H1 (cell line): ENCODE results near the gene SIM2. TPM values are rescaled to one million over a fixed set of nuclear protein-coding genes. Genes with fewer than 3 reads are reported as not detected.

Experiments
- CTCF ChIA-PET: fragments of 300-600 bp; sonication (Branson Sonifier 250); formaldehyde crosslinking; loops from one replicate; lab custom pipeline; 2021; ENCODE audit not compliant: partially characterized antibody; lab: Charles Lee
- POLR2A ChIA-PET: fragments of 300-600 bp; sonication (Branson Sonifier 250); formaldehyde crosslinking; loops from one replicate; lab custom pipeline; 2021; ENCODE audit warnings: inconsistent platforms; ENCODE audit not compliant: partially characterized antibody; lab: Charles Lee
- DNase-seq, 2 experiments: peaks; one replicate each; pipeline versions ENCODE4 v3.0.0 to v3.0.0-alpha.2; 2010 to 2022; ENCODE audit warnings: low spot score in 2 of 2, low read depth in 1 of 2, mixed read lengths in 1 of 2
- FAIRE-seq: peaks from 2 replicates; lab custom pipeline; 2011; peaks lifted over from hg19 to GRCh38; lab: Jason Lieb, UNC
- H2AFZ ChIP-seq: 2 replicates; pipeline ENCODE4 v1.8.1; 2012; ENCODE audit warnings: low read length, inconsistent platforms
- H2AK5ac ChIP-seq: 2 replicates; pipeline ENCODE4 v1.6.1; 2013; ENCODE audit warnings: low read depth, low read length
- H2BK120ac ChIP-seq: replicated peaks from 2 replicates; pipeline ENCODE3; 2013; ENCODE audit warnings: low read depth, low read length, inconsistent platforms
- H2BK12ac ChIP-seq: 2 replicates; pipeline ENCODE4 v1.6.1; 2013; ENCODE audit warnings: low read depth, low read length
- H2BK15ac ChIP-seq: 2 replicates; pipeline ENCODE4 v1.6.1; 2013; ENCODE audit warnings: low read length
- H2BK20ac ChIP-seq: 2 replicates; pipeline ENCODE4 v1.6.1; 2013; ENCODE audit warnings: low read length
- H2BK5ac ChIP-seq: 2 replicates; pipeline ENCODE4 v1.6.1; 2013; ENCODE audit warnings: low read depth, low read length
- H3K14ac ChIP-seq: 2 replicates; pipeline ENCODE4 v1.6.1; 2013; ENCODE audit warnings: inconsistent platforms; ENCODE audit not compliant: insufficient read length
- H3K18ac ChIP-seq: 2 replicates; pipeline ENCODE4 v1.6.1; 2013; ENCODE audit warnings: low read length; ENCODE audit errors: extremely low read depth
- H3K23ac ChIP-seq: 2 replicates; pipeline ENCODE4 v1.6.1; 2013; ENCODE audit warnings: inconsistent platforms; ENCODE audit not compliant: insufficient read length
- H3K23me2 ChIP-seq: 2 replicates; pipeline ENCODE4 v1.6.1; 2013; ENCODE audit warnings: low read depth, low read length
- H3K27ac ChIP-seq: 2 replicates; pipeline ENCODE4 v1.6.1; 2011; ENCODE audit warnings: low read depth, low read length, inconsistent platforms
- H3K27me3 ChIP-seq, 4 experiments: replicated peaks in 1 of 4; 1 replicate in 1 of 4; 2 replicates in 3 of 4; pipeline versions ENCODE4 v1.6.1 to v1.8.1; 2011 to 2013; ENCODE audit warnings: low read length in 3 of 4, mild to moderate bottlenecking in 3 of 4, inconsistent platforms in 2 of 4, mixed read lengths in 2 of 4, moderate library complexity in 1 of 4; ENCODE audit not compliant: control insufficient read depth in 3 of 4, insufficient read depth in 3 of 4; ENCODE audit errors: extremely low read depth in 1 of 4
- H3K36me3 ChIP-seq, 4 experiments: 2 replicates each; pipeline versions ENCODE4 v1.6.1 to v1.8.1; 2011 to 2013; ENCODE audit warnings: mild to moderate bottlenecking in 4 of 4, low read length in 3 of 4, moderate library complexity in 2 of 4, control low read depth in 1 of 4, inconsistent platforms in 1 of 4; ENCODE audit not compliant: insufficient read depth in 4 of 4, control insufficient read depth in 2 of 4
- H3K4ac ChIP-seq: replicated peaks from 2 replicates; pipeline ENCODE3; 2013; ENCODE audit warnings: low read length, low read depth, mixed read lengths, inconsistent platforms; ENCODE audit not compliant: insufficient read length
- H3K4me1 ChIP-seq, 4 experiments: replicated peaks in 1 of 4; 1 replicate in 1 of 4; 2 replicates in 3 of 4; pipeline versions ENCODE4 v1.6.1 to v1.8.1; 2011 to 2013; ENCODE audit warnings: low read length in 3 of 4, inconsistent platforms in 2 of 4, mixed read lengths in 1 of 4; ENCODE audit not compliant: insufficient read depth in 4 of 4, control insufficient read depth in 3 of 4
- H3K4me2 ChIP-seq, 2 experiments: 2 replicates each; pipeline versions ENCODE4 v1.6.1 to v1.8.1; 2011 to 2013; ENCODE audit warnings: low read depth in 2 of 2, low read length in 2 of 2, control low read depth in 1 of 2, inconsistent platforms in 1 of 2, mild to moderate bottlenecking in 1 of 2; ENCODE audit not compliant: insufficient read depth in 1 of 2
- H3K4me3 ChIP-seq, 4 experiments: fragments of 200-600, 300-600 bp in 1 of 4; sonication (generic), shearing (Covaris generic), sonication (Bioruptor Twin) in 1 of 4; 2 replicates each; pipeline versions ENCODE4 v1.5.1 to v1.8.1; 2011 to 2016; ENCODE audit warnings: low read length in 4 of 4, low read depth in 3 of 4, control low read depth in 2 of 4, inconsistent platforms in 2 of 4, mild to moderate bottlenecking in 2 of 4, mixed read lengths in 1 of 4, moderate library complexity in 1 of 4; ENCODE audit not compliant: insufficient read depth in 2 of 4; ENCODE audit errors: extremely low read depth in 1 of 4
- H3K56ac ChIP-seq: replicated peaks from 2 replicates; pipeline ENCODE3; 2013; ENCODE audit warnings: low read depth, mild to moderate bottlenecking, mixed read lengths, low read length, inconsistent platforms; ENCODE audit not compliant: insufficient read length
- H3K79me1 ChIP-seq: 2 replicates; pipeline ENCODE4 v1.6.1; 2013; ENCODE audit warnings: low read depth, low read length, control low read depth
- H3K79me2 ChIP-seq, 2 experiments: 2 replicates each; pipeline versions ENCODE4 v1.6.1 to v1.8.1; 2012 to 2013; ENCODE audit warnings: low read length in 2 of 2, mild to moderate bottlenecking in 2 of 2, inconsistent platforms in 1 of 2; ENCODE audit not compliant: insufficient read depth in 2 of 2, control insufficient read depth in 1 of 2
- H3K9ac ChIP-seq, 4 experiments: replicated peaks in 1 of 4; 1 replicate in 1 of 4; 2 replicates in 3 of 4; pipeline versions ENCODE4 v1.6.1 to v1.8.1; 2011 to 2013; ENCODE audit warnings: low read depth in 3 of 4, low read length in 3 of 4, control low read depth in 2 of 4, mild to moderate bottlenecking in 2 of 4, moderate library complexity in 2 of 4, inconsistent platforms in 1 of 4; ENCODE audit errors: extremely low read depth in 1 of 4
- H3K9me3 ChIP-seq, 2 experiments: 2 replicates each; pipeline versions ENCODE4 v1.6.1 to v1.8.1; 2012 to 2013; ENCODE audit warnings: mild to moderate bottlenecking in 2 of 2, moderate library complexity in 2 of 2, control low read depth in 1 of 2, inconsistent platforms in 1 of 2, low read depth in 1 of 2, low read length in 1 of 2, mixed read lengths in 1 of 2; ENCODE audit not compliant: insufficient read depth in 2 of 2
- H4K20me1 ChIP-seq, 2 experiments: replicated peaks in 1 of 2; 2 replicates each; pipeline versions ENCODE3 to v1.8.1; 2011 to 2013; ENCODE audit warnings: inconsistent platforms in 2 of 2, low read length in 2 of 2, mild to moderate bottlenecking in 1 of 2; ENCODE audit not compliant: insufficient read depth in 2 of 2, control insufficient read depth in 1 of 2
- H4K5ac ChIP-seq: 2 replicates; pipeline ENCODE4 v1.6.1; 2013; ENCODE audit warnings: low read length, low read depth, mixed read lengths, inconsistent platforms; ENCODE audit not compliant: insufficient read length
- H4K8ac ChIP-seq: 2 replicates; pipeline ENCODE4 v1.8.0; 2013; ENCODE audit warnings: mild to moderate bottlenecking, moderate library complexity, low read length, inconsistent platforms; ENCODE audit not compliant: insufficient read depth; ENCODE audit errors: extremely low read depth
- H4K91ac ChIP-seq: replicated peaks from 2 replicates; pipeline ENCODE3; 2013; ENCODE audit warnings: low read length, mixed read lengths, inconsistent platforms; ENCODE audit not compliant: insufficient read length
- WGBS, 2 experiments: shearing (Covaris generic) in 1 of 2; methylation state at CpG; one replicate each; pipeline versions ENCODE4 v1.1.6 to v1.1.7; 2013 to 2015; ENCODE audit warnings: low lambda C conversion rate in 2 of 2, mixed read lengths in 2 of 2, inconsistent platforms in 1 of 2, low coverage in 1 of 2, missing lambda C conversion rate in 1 of 2; ENCODE audit not compliant: insufficient replicate concordance in 2 of 2, insufficient coverage in 1 of 2, insufficient read length in 1 of 2; ENCODE audit errors: extremely low coverage in 1 of 2, missing lambda C conversion rate in 1 of 2; 5-methylcytosine and 5-hydroxymethylcytosine counted together
- polyA plus RNA-seq, 7 experiments: library from polyadenylated mRNA; depleted of rRNA in 3 of 7; stranded (reverse) in 5 of 7; unstranded in 2 of 7; fragments of >200 nt in 5 of 7; fragments of 200-250 nt in 2 of 7; gene quantifications; 1 replicate in 5 of 7; 2 replicates in 1 of 7; 4 replicates in 1 of 7; pipeline versions ENCODE4 v1.2.1 to v1.2.3, GENCODE V29; 2011 to 2013; ENCODE audit warnings: missing spikeins in 2 of 7, mixed read lengths in 2 of 7
- total RNA-seq: library from RNA; stranded (reverse); fragmentation: NEBNext Ultra II Directional; extraction: Animal tissue kit (Norgen Biotek cat#: 25700); gene quantifications from 2 replicates; pipeline ENCODE4 v1.2.1, GENCODE V29; 2021

The SIM2 gene
- total and polyA plus RNA-seq, 2 of the 8 experiments (the other 6 are each of a cell fraction or from before 2014, with no cell fraction given): 0.05 to 0.26 TPM

DNA sequence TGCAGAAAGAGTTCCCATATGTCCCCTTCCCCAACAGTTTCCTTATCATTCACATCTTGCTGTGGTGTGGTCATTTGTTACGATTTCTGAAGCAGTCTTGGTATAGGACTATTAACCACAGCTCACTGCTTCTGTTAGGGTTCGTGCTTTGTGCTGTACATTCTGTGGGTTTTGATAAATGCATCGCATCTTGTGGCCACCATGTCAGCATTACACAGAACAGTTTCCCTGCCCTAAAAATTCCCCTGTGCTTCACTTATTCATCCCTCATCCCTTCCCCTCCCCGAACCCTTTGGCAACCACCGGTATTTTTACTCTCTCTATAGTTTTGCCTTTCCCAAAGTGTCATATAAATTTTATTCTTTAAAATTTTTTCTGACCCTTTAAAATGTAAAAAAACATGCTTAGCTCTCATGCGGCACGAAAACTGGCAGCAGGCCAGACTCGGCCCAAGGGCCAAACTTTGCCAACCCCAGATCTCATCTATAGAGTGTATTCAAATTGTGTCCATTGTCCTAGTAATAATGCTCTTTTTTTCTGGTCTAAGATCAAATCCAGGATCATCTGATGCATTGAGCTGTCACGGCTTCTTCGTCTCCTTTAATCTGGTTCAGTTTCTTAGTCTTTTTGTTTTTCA is 78.2 kb downstream of the SIM2 start:
- no peak overlapping the region for H3K27ac ChIP-seq
- H3K23ac ChIP-seq: no peak overlapping the region
- DNase-seq (no peak), FAIRE-seq (no peak)
- H4K5ac ChIP-seq: no peak overlapping the region
- no peak overlapping the region for H2BK12ac ChIP-seq
- H3K9ac ChIP-seq: no peak overlapping the region
- H3K4me1 ChIP-seq: no peaks in the 10 kb centered on the region
- no peak overlapping the region for H2AFZ ChIP-seq
- H2BK5ac ChIP-seq: no peak overlapping the region
- no peak overlapping the region for H3K4me2 ChIP-seq
- ChIA-PET POLR2A (no interaction called here), CTCF (no interaction called here)
- no peak overlapping the region for H4K8ac ChIP-seq
- H3K14ac ChIP-seq: no peak overlapping the region
- H2BK15ac ChIP-seq: no peak overlapping the region
- H3K23me2 ChIP-seq: no peaks in the 10 kb centered on the region
- H3K36me3 ChIP-seq: no peaks in the 10 kb centered on the region; a peak in 1 of 8 replicates
- H2AK5ac ChIP-seq: no peak overlapping the region
- no peak overlapping the region for H3K4ac ChIP-seq
- no peaks in the 10 kb centered on the region for H3K27me3 ChIP-seq
- no peak overlapping the region for H2BK20ac ChIP-seq
- no peaks in the 10 kb centered on the region for H4K20me1 ChIP-seq
- peaks cover 7 to 9% of the 10 kb centered on the region in 2 experiments for H3K9me3 ChIP-seq
- no peak overlapping the region for H3K18ac ChIP-seq
- no peak overlapping the region for H3K56ac ChIP-seq
- no peak overlapping the region for H4K91ac ChIP-seq
- H3K79me1 ChIP-seq: no peaks in the 10 kb centered on the region
- WGBS, 2 experiments: 86% methylated on average over 10 of the region's 10 CpGs; no CpG with 5 or more reads in 1 of the 2 experiments
- no peak overlapping the region for H2BK120ac ChIP-seq
- no peak overlapping the region for H3K4me3 ChIP-seq
- no peaks in the 10 kb centered on the region for H3K79me2 ChIP-seq
